ENCODE results near the gene ATAD2B. TPM values are rescaled to one million over a fixed set of nuclear protein-coding genes. Genes with fewer than 3 reads are reported as not detected.

ATAD2B gene
- total RNA-seq, 1 experiment from 2014 or later = 34.5 TPM

DNA sequence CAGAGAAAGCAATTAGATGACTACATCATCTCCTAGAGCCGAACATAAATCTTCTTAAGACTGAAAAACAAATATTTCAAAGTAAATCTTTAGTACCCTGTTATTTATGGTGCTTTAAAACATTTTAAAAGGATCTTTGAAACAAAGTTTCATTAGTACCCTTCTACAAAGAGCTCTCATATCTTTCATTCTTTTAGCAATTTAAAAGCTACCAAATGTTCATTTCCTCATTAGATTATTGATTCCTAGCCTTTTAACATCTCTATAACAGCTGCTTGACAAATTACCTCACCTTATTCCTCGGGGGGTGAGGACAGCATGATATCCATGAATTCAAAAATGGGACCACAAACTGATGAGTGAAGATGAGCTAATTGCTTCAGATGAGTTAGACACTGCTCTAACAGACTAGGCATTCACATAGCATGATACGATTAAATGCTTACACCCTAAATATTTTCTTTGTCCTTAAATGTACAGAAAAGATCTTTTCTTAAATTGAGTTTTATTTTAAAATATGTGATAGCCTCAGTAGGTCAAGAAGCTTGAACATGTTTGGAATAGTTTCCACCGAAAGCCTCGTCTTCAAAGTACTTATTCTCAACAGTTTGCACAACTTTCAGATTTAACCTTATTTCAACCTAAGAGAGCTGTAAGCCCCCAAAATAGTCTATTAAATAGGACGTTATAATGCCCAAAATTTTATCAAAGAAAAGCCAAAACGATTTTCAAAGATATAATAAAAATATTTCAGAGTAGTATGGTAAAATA is 2.1 kb downstream of the ATAD2B start:
- Histone ChIP-seq H3K9ac (ENCODE audit: low read length) (peak overlapping the region; percentile 96), H2AFZ (ENCODE audit: low read length) (no peak overlapping the region), H3K9me2 (replicated peaks; ENCODE audit: insufficient read depth, low read length) (no peaks in the 10 kb centered on the region), H3K79me2 (ENCODE audit: low read length) (peaks cover 77% of the 10 kb centered on the region), H3K4me2 (ENCODE audit: low read depth, low read length, poor library complexity, severe bottlenecking) (peak overlapping the region; percentile 97), H3K36me3 (ENCODE audit: insufficient read depth, low read length) (no peaks in the 10 kb centered on the region), H3K4me1 (ENCODE audit: low read length) (peaks cover 56% of the 10 kb centered on the region), H3K4me3 (ENCODE audit: low read length) (peak overlapping the region; percentile 94), H4K20me1 (ENCODE audit: insufficient read depth, low read depth, low read length) (peaks cover 19% of the 10 kb centered on the region; the same call in 1 of the 2 replicates), H3K27ac (ENCODE audit: low read length) (peak overlapping the region; percentile 85), H3K9me3 (ENCODE audit: low read length) (no peaks in the 10 kb centered on the region), H3K27me3 (ENCODE audit: low read length) (no peaks in the 10 kb centered on the region)
- peak; percentile 50 for DNase-seq

DNA sequence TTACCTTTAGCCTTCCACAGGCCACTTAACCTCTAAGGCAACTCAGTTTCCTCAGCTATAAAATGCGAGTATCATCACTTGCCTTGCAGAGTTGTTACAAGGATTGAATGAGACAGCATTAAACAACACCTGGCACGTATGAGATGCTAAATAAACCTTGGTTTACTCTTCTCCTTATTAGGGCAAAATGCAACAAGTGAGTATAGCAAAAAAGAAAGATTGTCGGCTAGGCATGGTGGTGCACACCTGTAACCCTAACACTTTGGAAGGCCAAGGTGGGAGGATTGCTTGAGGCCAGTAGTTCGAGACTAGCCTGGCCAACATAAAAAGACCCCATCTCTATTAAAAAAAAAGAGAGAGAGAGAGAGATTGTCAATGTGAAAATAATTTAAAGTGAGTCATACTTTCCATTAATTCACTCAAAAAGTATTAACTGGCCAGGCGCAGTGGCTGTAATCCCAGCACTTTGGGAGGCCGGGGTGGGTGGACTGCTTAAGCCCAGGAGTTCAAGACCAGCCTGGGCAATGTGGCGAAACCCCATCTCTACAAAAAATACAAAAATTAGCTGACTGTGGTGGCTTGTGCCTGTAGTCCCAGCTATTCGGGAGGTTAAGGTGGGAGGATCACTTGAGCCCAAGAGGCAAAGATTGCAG is 8.0 kb downstream of the ATAD2B start:
- H3K4me3 ChIP-seq (ENCODE audit: low read length) = no peak overlapping the region
- no peak overlapping the region for H3K9ac ChIP-seq (ENCODE audit: low read length)
- no peak overlapping the region for H2AFZ ChIP-seq (ENCODE audit: low read length)
- H3K27ac ChIP-seq (ENCODE audit: low read length) = no peak overlapping the region
- H3K4me2 ChIP-seq (ENCODE audit: low read depth, low read length, poor library complexity, severe bottlenecking) = no peak overlapping the region
- peak; percentile 31 for DNase-seq
- H4K20me1 ChIP-seq (ENCODE audit: insufficient read depth, low read depth, low read length) = 0 out of 2 replicates have a peak, but pooled peaks cover 6% of the 10 kb centered on the region
- peaks cover 47% of the 10 kb centered on the region for H3K4me1 ChIP-seq (ENCODE audit: low read length)
- H3K9me2 ChIP-seq (replicated peaks; ENCODE audit: insufficient read depth, low read length) = no peaks in the 10 kb centered on the region
- peaks cover 97% of the 10 kb centered on the region for H3K79me2 ChIP-seq (ENCODE audit: low read length)
- no peaks in the 10 kb centered on the region for H3K27me3 ChIP-seq (ENCODE audit: low read length)
- H3K36me3 ChIP-seq (ENCODE audit: insufficient read depth, low read length) = no peaks in the 10 kb centered on the region
- no peaks in the 10 kb centered on the region for H3K9me3 ChIP-seq (ENCODE audit: low read length)

DNA sequence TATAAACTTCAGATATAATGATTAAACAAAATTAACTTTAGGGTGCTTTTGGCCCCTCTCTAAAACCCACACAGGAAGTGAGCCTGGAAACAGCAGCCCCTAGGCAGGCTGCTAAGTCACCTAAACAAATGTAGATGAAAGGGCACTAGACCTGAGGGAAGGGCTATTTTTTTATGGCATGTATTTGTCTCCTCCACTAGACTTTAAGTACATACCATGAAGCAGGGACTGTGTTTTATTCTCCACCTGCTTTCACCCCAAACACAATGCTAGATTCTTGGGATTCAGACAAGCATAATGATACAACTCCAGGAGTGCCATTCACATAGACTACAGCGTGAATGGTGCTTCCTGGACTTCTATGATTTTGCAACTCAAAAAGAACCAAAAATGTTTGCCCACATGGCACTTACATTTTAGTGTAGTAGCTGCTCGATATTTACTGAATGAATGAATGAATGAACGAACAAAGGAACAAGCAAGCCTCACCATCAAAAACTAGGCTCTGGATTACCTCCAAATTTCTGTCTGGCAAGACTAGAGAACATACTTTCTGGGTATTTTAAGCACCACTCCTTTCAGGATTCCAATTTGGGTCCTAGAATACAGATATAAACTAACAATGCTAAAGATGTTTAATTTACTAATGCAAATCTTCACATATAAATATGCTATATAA is 10.1 kb downstream of the ATAD2B start:
- peaks cover 29% of the 10 kb centered on the region for H3K4me1 ChIP-seq (ENCODE audit: low read length)
- no peak overlapping the region for H2AFZ ChIP-seq (ENCODE audit: low read length)
- no peak overlapping the region for H3K4me3 ChIP-seq (ENCODE audit: low read length)
- peak; percentile 64 for DNase-seq
- peak overlapping the region; percentile 34 for H3K9ac ChIP-seq (ENCODE audit: low read length)
- H3K27me3 ChIP-seq (ENCODE audit: low read length) = no peaks in the 10 kb centered on the region
- H3K36me3 ChIP-seq (ENCODE audit: insufficient read depth, low read length) = no peaks in the 10 kb centered on the region
- H3K4me2 ChIP-seq (ENCODE audit: low read depth, low read length, poor library complexity, severe bottlenecking) = peak overlapping the region; percentile 52
- H3K9me3 ChIP-seq (ENCODE audit: low read length) = no peaks in the 10 kb centered on the region
- no peaks in the 10 kb centered on the region for H3K9me2 ChIP-seq (replicated peaks; ENCODE audit: insufficient read depth, low read length)
- 0 out of 2 replicates have a peak, but pooled peaks cover 6% of the 10 kb centered on the region for H4K20me1 ChIP-seq (ENCODE audit: insufficient read depth, low read depth, low read length)
- peaks cover 98% of the 10 kb centered on the region for H3K79me2 ChIP-seq (ENCODE audit: low read length)
- peak overlapping the region; percentile 78 for H3K27ac ChIP-seq (ENCODE audit: low read length)

DNA sequence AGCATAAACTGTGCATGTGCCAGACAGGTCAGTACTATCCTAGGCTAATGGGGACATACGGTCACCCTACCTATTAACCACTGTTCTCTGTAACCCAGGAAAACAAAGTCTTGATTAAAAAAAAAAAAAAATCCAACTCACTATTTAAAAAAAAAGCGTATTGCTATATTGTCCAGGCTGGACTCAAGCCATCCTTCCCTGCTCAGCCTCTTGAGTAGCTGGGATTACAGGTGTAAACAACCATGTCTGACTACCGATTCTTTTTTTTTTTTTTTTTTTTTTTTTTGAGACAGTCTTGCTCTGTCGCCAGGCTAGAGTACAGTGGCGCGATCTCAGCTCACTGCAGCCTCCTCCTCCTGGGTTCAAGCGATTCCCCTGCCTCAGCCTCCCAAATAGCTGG is 11.6 kb downstream of the ATAD2B start:
- DNase-seq = no peak
- no peaks in the 10 kb centered on the region for H3K9me2 ChIP-seq (replicated peaks; ENCODE audit: insufficient read depth, low read length)
- peaks cover 21% of the 10 kb centered on the region for H3K4me1 ChIP-seq (ENCODE audit: low read length)
- H3K36me3 ChIP-seq (ENCODE audit: insufficient read depth, low read length) = no peaks in the 10 kb centered on the region
- H2AFZ ChIP-seq (ENCODE audit: low read length) = no peak overlapping the region
- H3K4me3 ChIP-seq (ENCODE audit: low read length) = no peak overlapping the region
- no peaks in the 10 kb centered on the region for H3K27me3 ChIP-seq (ENCODE audit: low read length)
- no peaks in the 10 kb centered on the region for H3K9me3 ChIP-seq (ENCODE audit: low read length)
- H4K20me1 ChIP-seq (ENCODE audit: insufficient read depth, low read depth, low read length) = no peaks in the 10 kb centered on the region
- no peak overlapping the region for H3K9ac ChIP-seq (ENCODE audit: low read length)
- peaks cover 97% of the 10 kb centered on the region for H3K79me2 ChIP-seq (ENCODE audit: low read length)
- no peak overlapping the region for H3K4me2 ChIP-seq (ENCODE audit: low read depth, low read length, poor library complexity, severe bottlenecking)
- no peak overlapping the region for H3K27ac ChIP-seq (ENCODE audit: low read length)

DNA sequence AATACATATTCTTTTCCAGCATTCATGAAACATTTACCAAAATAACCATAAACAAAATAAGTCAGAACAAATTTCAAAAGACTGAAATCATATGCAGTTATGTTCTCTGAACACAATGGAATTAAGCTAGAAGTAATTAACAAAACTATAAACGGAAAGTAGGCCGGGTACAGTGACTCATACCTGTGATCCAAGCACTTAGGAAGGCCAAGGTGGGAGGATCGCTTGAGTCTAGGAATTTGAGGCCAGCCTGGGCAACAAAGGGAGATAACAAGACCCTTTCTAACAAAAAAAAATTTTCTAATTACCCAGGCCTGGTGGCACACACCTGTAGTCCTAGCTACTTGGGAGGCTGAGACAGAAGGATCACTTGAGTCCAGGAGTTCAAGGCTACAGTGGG is 14.9 kb downstream of the ATAD2B start:
- Histone ChIP-seq H2AFZ (ENCODE audit: low read length) (no peak overlapping the region), H3K9me3 (ENCODE audit: low read length) (no peaks in the 10 kb centered on the region), H3K36me3 (ENCODE audit: insufficient read depth, low read length) (no peaks in the 10 kb centered on the region), H3K9me2 (replicated peaks; ENCODE audit: insufficient read depth, low read length) (no peaks in the 10 kb centered on the region), H3K4me2 (ENCODE audit: low read depth, low read length, poor library complexity, severe bottlenecking) (no peak overlapping the region), H3K4me1 (ENCODE audit: low read length) (peaks cover 12% of the 10 kb centered on the region), H3K27ac (ENCODE audit: low read length) (no peak overlapping the region), H3K79me2 (ENCODE audit: low read length) (peaks cover 75% of the 10 kb centered on the region), H3K9ac (ENCODE audit: low read length) (no peak overlapping the region), H3K27me3 (ENCODE audit: low read length) (no peaks in the 10 kb centered on the region), H4K20me1 (ENCODE audit: insufficient read depth, low read depth, low read length) (no peaks in the 10 kb centered on the region), H3K4me3 (ENCODE audit: low read length) (no peak overlapping the region)
- DNase-seq = peak; percentile 24

DNA sequence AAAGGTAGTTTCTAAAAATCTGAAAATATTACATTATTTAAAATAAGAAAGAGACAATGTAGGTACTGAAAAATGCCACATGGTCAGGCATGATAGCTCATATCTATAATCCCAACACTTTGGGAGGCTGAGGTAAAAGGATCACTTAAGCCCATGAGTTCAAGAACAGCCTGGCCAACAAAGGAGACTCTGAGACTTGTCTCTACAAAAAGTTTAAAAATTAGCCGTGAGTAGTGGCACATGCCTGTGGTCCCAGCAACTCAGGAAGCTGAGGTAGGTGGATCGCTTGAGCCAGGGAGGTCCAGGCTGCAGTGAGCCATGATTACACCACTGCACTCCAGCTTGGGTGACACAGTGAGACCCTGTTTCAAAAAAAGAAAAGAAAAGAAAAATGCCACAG is 21.8 kb downstream of the ATAD2B start:
- Histone ChIP-seq H3K4me3 (ENCODE audit: low read length) (no peak overlapping the region), H3K36me3 (ENCODE audit: insufficient read depth, low read length) (no peaks in the 10 kb centered on the region), H3K9me2 (replicated peaks; ENCODE audit: insufficient read depth, low read length) (no peaks in the 10 kb centered on the region), H4K20me1 (ENCODE audit: insufficient read depth, low read depth, low read length) (no peaks in the 10 kb centered on the region), H2AFZ (ENCODE audit: low read length) (no peak overlapping the region), H3K9me3 (ENCODE audit: low read length) (no peaks in the 10 kb centered on the region), H3K27ac (ENCODE audit: low read length) (peak overlapping the region; percentile 77), H3K9ac (ENCODE audit: low read length) (peak overlapping the region; percentile 32), H3K4me1 (ENCODE audit: low read length) (peaks cover 35% of the 10 kb centered on the region), H3K79me2 (ENCODE audit: low read length) (peaks cover 70% of the 10 kb centered on the region), H3K4me2 (ENCODE audit: low read depth, low read length, poor library complexity, severe bottlenecking) (peak overlapping the region; percentile 69), H3K27me3 (ENCODE audit: low read length) (no peaks in the 10 kb centered on the region)
- DNase-seq = no peak

DNA sequence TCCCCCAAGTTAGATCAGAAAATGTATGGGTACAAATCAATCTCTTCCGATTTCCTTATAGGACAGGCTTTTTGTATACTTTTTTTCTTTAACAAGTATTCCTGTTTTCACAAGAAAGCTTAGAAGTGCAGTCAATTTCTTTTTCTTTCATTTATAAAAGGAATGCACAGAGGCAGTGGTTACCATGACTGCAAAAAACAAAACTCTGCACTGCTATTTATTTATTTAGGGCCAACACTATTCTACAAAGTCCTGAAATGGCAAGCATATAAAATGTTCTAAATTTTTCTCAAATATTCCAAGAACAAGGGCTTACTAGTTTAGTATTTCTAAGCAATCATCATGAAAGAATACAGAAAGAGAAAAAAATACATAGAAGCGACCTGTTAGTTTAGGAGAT is 22.2 kb downstream of the ATAD2B start:
- no peak overlapping the region for H2AFZ ChIP-seq (ENCODE audit: low read length)
- H3K4me3 ChIP-seq (ENCODE audit: low read length) = peak overlapping the region; percentile 24
- H3K9ac ChIP-seq (ENCODE audit: low read length) = peak overlapping the region; percentile 28; the same call in 1 of the 2 replicates
- no peaks in the 10 kb centered on the region for H3K9me2 ChIP-seq (replicated peaks; ENCODE audit: insufficient read depth, low read length)
- peaks cover 35% of the 10 kb centered on the region for H3K4me1 ChIP-seq (ENCODE audit: low read length)
- H4K20me1 ChIP-seq (ENCODE audit: insufficient read depth, low read depth, low read length) = no peaks in the 10 kb centered on the region
- no peaks in the 10 kb centered on the region for H3K36me3 ChIP-seq (ENCODE audit: insufficient read depth, low read length)
- H3K4me2 ChIP-seq (ENCODE audit: low read depth, low read length, poor library complexity, severe bottlenecking) = peak overlapping the region; percentile 69
- H3K27ac ChIP-seq (ENCODE audit: low read length) = peak overlapping the region; percentile 77
- peaks cover 69% of the 10 kb centered on the region for H3K79me2 ChIP-seq (ENCODE audit: low read length)
- no peak for DNase-seq
- H3K27me3 ChIP-seq (ENCODE audit: low read length) = no peaks in the 10 kb centered on the region
- no peaks in the 10 kb centered on the region for H3K9me3 ChIP-seq (ENCODE audit: low read length)

DNA sequence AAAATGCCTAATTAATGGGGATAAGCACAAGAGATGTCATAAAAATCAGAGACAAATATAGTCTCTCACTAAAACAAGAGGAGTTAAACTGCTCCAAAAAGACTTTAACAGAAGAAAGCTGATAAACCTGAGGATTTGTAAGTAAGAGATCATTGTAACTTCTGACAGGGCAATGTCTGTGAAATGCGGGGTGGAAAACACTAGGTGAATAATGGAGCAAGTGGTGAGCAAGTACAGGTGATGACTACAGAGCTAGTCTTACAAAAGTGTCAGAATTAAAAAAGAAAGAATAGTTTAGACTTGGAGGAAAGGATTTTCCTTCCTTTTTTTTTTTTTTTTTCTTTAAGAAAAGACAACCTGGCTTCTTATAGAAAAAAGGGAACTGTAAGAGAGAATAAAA is 22.7 kb downstream of the ATAD2B start:
- DNase-seq = peak; percentile 50
- Histone ChIP-seq H3K4me1 (ENCODE audit: low read length) (peaks cover 35% of the 10 kb centered on the region), H3K27me3 (ENCODE audit: low read length) (no peaks in the 10 kb centered on the region), H3K4me2 (ENCODE audit: low read depth, low read length, poor library complexity, severe bottlenecking) (peak overlapping the region; percentile 69), H3K4me3 (ENCODE audit: low read length) (peak overlapping the region; percentile 24; the same call in 1 of the 2 replicates), H3K9me2 (replicated peaks; ENCODE audit: insufficient read depth, low read length) (no peaks in the 10 kb centered on the region), H2AFZ (ENCODE audit: low read length) (no peak overlapping the region), H3K27ac (ENCODE audit: low read length) (peak overlapping the region; percentile 77), H3K9me3 (ENCODE audit: low read length) (no peaks in the 10 kb centered on the region), H4K20me1 (ENCODE audit: insufficient read depth, low read depth, low read length) (no peaks in the 10 kb centered on the region), H3K9ac (ENCODE audit: low read length) (no peak overlapping the region), H3K79me2 (ENCODE audit: low read length) (peaks cover 70% of the 10 kb centered on the region), H3K36me3 (ENCODE audit: insufficient read depth, low read length) (no peaks in the 10 kb centered on the region)

Data from Karpas-422 (cell line).